Measurements from ENCODE around the gene TMEM191B.
"Not testable (repeated sequence)": the region's sequence is repeated elsewhere in the genome, so short reads cannot be mapped to it uniquely, and the experiment has no call there.

The TMEM191B gene

GRCh38 chr22:18527752-18528596 lies at the start of gene TMEM191B:
Gene TMEM191B (plus strand): TSS chr22:18527802. CDS start chr22:18527981, 179 bp downstream.
- not testable (repeated sequence) for H3K4me3 ChIP-seq (IDR thresholded peaks at IDR 0.05; ENCODE audit: insufficient read depth, low read depth, low read length); H3K27me3 ChIP-seq (ENCODE audit: insufficient read depth, low read depth); H3K79me2 ChIP-seq (ENCODE audit: insufficient read depth, low read depth); H3K4me1 ChIP-seq (ENCODE audit: low read depth, poor library complexity, severe bottlenecking); H2AFZ ChIP-seq (ENCODE audit: low read depth); H4K20me1 ChIP-seq (ENCODE audit: insufficient read depth); H3K36me3 ChIP-seq (ENCODE audit: insufficient read depth); H3K9ac ChIP-seq; H3K4me2 ChIP-seq; H3K27ac ChIP-seq

- not testable (repeated sequence) for H3K27me3 ChIP-seq (ENCODE audit: insufficient read depth, low read depth); H3K4me1 ChIP-seq (ENCODE audit: low read depth, poor library complexity, severe bottlenecking); H3K9ac ChIP-seq; H3K4me3 ChIP-seq (IDR thresholded peaks at IDR 0.05; ENCODE audit: insufficient read depth, low read depth, low read length); H4K20me1 ChIP-seq (ENCODE audit: insufficient read depth); H3K79me2 ChIP-seq (ENCODE audit: insufficient read depth, low read depth); H3K27ac ChIP-seq; H3K36me3 ChIP-seq (ENCODE audit: insufficient read depth); H3K4me2 ChIP-seq; H2AFZ ChIP-seq (ENCODE audit: low read depth)
Observed at GRCh38 chr22:18496227-18496626, 31.4 kb upstream of the TMEM191B start.

GRCh38 chr22:18511327-18511726 lies 16.3 kb upstream of the TMEM191B start:
- not testable (repeated sequence) for H3K27me3 ChIP-seq (ENCODE audit: insufficient read depth, low read depth); H3K27ac ChIP-seq; H3K79me2 ChIP-seq (ENCODE audit: insufficient read depth, low read depth); H3K9ac ChIP-seq; H3K4me3 ChIP-seq (IDR thresholded peaks at IDR 0.05; ENCODE audit: insufficient read depth, low read depth, low read length); H3K4me2 ChIP-seq; H2AFZ ChIP-seq (ENCODE audit: low read depth); H3K4me1 ChIP-seq (ENCODE audit: low read depth, poor library complexity, severe bottlenecking); H3K36me3 ChIP-seq (ENCODE audit: insufficient read depth); H4K20me1 ChIP-seq (ENCODE audit: insufficient read depth)

- not testable (repeated sequence) for H4K20me1 ChIP-seq (ENCODE audit: insufficient read depth); H3K4me1 ChIP-seq (ENCODE audit: low read depth, poor library complexity, severe bottlenecking); H3K27ac ChIP-seq; H3K79me2 ChIP-seq (ENCODE audit: insufficient read depth, low read depth); H3K4me2 ChIP-seq; H3K4me3 ChIP-seq (IDR thresholded peaks at IDR 0.05; ENCODE audit: insufficient read depth, low read depth, low read length); H2AFZ ChIP-seq (ENCODE audit: low read depth); H3K36me3 ChIP-seq (ENCODE audit: insufficient read depth); H3K27me3 ChIP-seq (ENCODE audit: insufficient read depth, low read depth); H3K9ac ChIP-seq
Observed at GRCh38 chr22:18512378-18512777, 15.2 kb upstream of the TMEM191B start.

GRCh38 chr22:18513454-18513853 lies 14.1 kb upstream of the TMEM191B start:
- not testable (repeated sequence) for H3K36me3 ChIP-seq (ENCODE audit: insufficient read depth); H4K20me1 ChIP-seq (ENCODE audit: insufficient read depth); H2AFZ ChIP-seq (ENCODE audit: low read depth); H3K4me3 ChIP-seq (IDR thresholded peaks at IDR 0.05; ENCODE audit: insufficient read depth, low read depth, low read length); H3K27me3 ChIP-seq (ENCODE audit: insufficient read depth, low read depth); H3K9ac ChIP-seq; H3K4me2 ChIP-seq; H3K4me1 ChIP-seq (ENCODE audit: low read depth, poor library complexity, severe bottlenecking); H3K27ac ChIP-seq; H3K79me2 ChIP-seq (ENCODE audit: insufficient read depth, low read depth)

GRCh38 chr22:18518061-18518460 lies 9.5 kb upstream of the TMEM191B start, which contains the start of gene GGTLC3:
Gene GGTLC3 (minus strand): TSS chr22:18518161. CDS start chr22:18517897, 264 bp downstream.
- H3K27ac ChIP-seq; H3K27me3 ChIP-seq (ENCODE audit: insufficient read depth, low read depth); H3K36me3 ChIP-seq (ENCODE audit: insufficient read depth); H3K4me1 ChIP-seq (ENCODE audit: low read depth, poor library complexity, severe bottlenecking); H4K20me1 ChIP-seq (ENCODE audit: insufficient read depth); H3K79me2 ChIP-seq (ENCODE audit: insufficient read depth, low read depth); H3K9ac ChIP-seq; H3K4me2 ChIP-seq; H3K4me3 ChIP-seq (IDR thresholded peaks at IDR 0.05; ENCODE audit: insufficient read depth, low read depth, low read length); H2AFZ ChIP-seq (ENCODE audit: low read depth): not testable (repeated sequence)

- not testable (repeated sequence) for H2AFZ ChIP-seq (ENCODE audit: low read depth); H4K20me1 ChIP-seq (ENCODE audit: insufficient read depth)
Observed at GRCh38 chr22:18522762-18523161, 4.8 kb upstream of the TMEM191B start.

GRCh38 chr22:18523328-18523727 lies 4.3 kb upstream of the TMEM191B start:
- not testable (repeated sequence) for H3K27me3 ChIP-seq (ENCODE audit: insufficient read depth, low read depth); H3K4me2 ChIP-seq; H3K36me3 ChIP-seq (ENCODE audit: insufficient read depth); H2AFZ ChIP-seq (ENCODE audit: low read depth); H3K4me3 ChIP-seq (IDR thresholded peaks at IDR 0.05; ENCODE audit: insufficient read depth, low read depth, low read length); H3K9ac ChIP-seq; H4K20me1 ChIP-seq (ENCODE audit: insufficient read depth); H3K4me1 ChIP-seq (ENCODE audit: low read depth, poor library complexity, severe bottlenecking); H3K27ac ChIP-seq; H3K79me2 ChIP-seq (ENCODE audit: insufficient read depth, low read depth)

More at GRCh38 chr22:18522762-18523161, 4.8 kb upstream of the TMEM191B start:
- not testable (repeated sequence) for H3K36me3 ChIP-seq (ENCODE audit: insufficient read depth); H3K4me2 ChIP-seq; H3K27ac ChIP-seq; H3K27me3 ChIP-seq (ENCODE audit: insufficient read depth, low read depth); H3K9ac ChIP-seq; H3K4me1 ChIP-seq (ENCODE audit: low read depth, poor library complexity, severe bottlenecking); H3K79me2 ChIP-seq (ENCODE audit: insufficient read depth, low read depth); H3K4me3 ChIP-seq (IDR thresholded peaks at IDR 0.05; ENCODE audit: insufficient read depth, low read depth, low read length)

GRCh38 chr22:18528597-18529415 lies 1.2 kb downstream of the TMEM191B start:
- not testable (repeated sequence) for H3K27ac ChIP-seq; H3K4me2 ChIP-seq; H3K36me3 ChIP-seq (ENCODE audit: insufficient read depth); H3K4me1 ChIP-seq (ENCODE audit: low read depth, poor library complexity, severe bottlenecking); H3K4me3 ChIP-seq (IDR thresholded peaks at IDR 0.05; ENCODE audit: insufficient read depth, low read depth, low read length); H3K9ac ChIP-seq; H2AFZ ChIP-seq (ENCODE audit: low read depth); H3K79me2 ChIP-seq (ENCODE audit: insufficient read depth, low read depth); H4K20me1 ChIP-seq (ENCODE audit: insufficient read depth); H3K27me3 ChIP-seq (ENCODE audit: insufficient read depth, low read depth)

All from KMS-11 (cell line).